LNCaP clone FGC (cell line): ENCODE results near the gene FMC1.

Experiments used
- DNase-seq: peaks from one replicate; pipeline ENCODE4 v3.0.0-alpha.2; 2011; ENCODE audit warnings: low read depth
- H3K4me3 ChIP-seq: 2 replicates; pipeline ENCODE4 v1.5.1; 2011; ENCODE audit warnings: mild to moderate bottlenecking, low read depth, low read length, control low read depth
- TF ChIP-seq, protein P1 (sequence below): IDR thresholded peaks from 2 replicates; pipeline ENCODE4 v1.5.1; 2012; ENCODE audit warnings: mild to moderate bottlenecking; ENCODE audit not compliant: control insufficient read depth, insufficient read depth; ENCODE audit errors: extremely low read depth

FMC1 gene, protein sequence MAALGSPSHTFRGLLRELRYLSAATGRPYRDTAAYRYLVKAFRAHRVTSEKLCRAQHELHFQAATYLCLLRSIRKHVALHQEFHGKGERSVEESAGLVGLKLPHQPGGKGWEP

GRCh38 chr7:139341058-139341775 lies at the start of gene FMC1:
FMC1 (plus strand) TSS chr7:139341337; CDS start chr7:139341385, 48 bp downstream.
- TF ChIP-seq, protein P1, sequence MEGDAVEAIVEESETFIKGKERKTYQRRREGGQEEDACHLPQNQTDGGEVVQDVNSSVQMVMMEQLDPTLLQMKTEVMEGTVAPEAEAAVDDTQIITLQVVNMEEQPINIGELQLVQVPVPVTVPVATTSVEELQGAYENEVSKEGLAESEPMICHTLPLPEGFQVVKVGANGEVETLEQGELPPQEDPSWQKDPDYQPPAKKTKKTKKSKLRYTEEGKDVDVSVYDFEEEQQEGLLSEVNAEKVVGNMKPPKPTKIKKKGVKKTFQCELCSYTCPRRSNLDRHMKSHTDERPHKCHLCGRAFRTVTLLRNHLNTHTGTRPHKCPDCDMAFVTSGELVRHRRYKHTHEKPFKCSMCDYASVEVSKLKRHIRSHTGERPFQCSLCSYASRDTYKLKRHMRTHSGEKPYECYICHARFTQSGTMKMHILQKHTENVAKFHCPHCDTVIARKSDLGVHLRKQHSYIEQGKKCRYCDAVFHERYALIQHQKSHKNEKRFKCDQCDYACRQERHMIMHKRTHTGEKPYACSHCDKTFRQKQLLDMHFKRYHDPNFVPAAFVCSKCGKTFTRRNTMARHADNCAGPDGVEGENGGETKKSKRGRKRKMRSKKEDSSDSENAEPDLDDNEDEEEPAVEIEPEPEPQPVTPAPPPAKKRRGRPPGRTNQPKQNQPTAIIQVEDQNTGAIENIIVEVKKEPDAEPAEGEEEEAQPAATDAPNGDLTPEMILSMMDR: peak; percentile 31; the same call in 1 of the 2 replicates
- peak; percentile 88 for DNase-seq
- peak within 1 kb of the TSS; percentile 62 for H3K4me3 ChIP-seq

- TF ChIP-seq, protein P1: no peak
- H3K4me3 ChIP-seq: no peak overlapping the region
- DNase-seq: no peak
These were observed 48.3 kb upstream of the FMC1 start for GRCh38 chr7:139292821-139293220.

- TF ChIP-seq, protein P1: no peak
- DNase-seq: no peak
- no peak overlapping the region for H3K4me3 ChIP-seq
These were observed 47.6 kb upstream of the FMC1 start for GRCh38 chr7:139293534-139293933.

- no peak for DNase-seq
- no peak overlapping the region for H3K4me3 ChIP-seq
- TF ChIP-seq, protein P1: no peak
These were observed 46.9 kb upstream of the FMC1 start for GRCh38 chr7:139294241-139294640.

- TF ChIP-seq, protein P1: no peak
- no peak overlapping the region for H3K4me3 ChIP-seq
- DNase-seq: no peak
These were observed 46.1 kb upstream of the FMC1 start for GRCh38 chr7:139294951-139295575.

DNA sequence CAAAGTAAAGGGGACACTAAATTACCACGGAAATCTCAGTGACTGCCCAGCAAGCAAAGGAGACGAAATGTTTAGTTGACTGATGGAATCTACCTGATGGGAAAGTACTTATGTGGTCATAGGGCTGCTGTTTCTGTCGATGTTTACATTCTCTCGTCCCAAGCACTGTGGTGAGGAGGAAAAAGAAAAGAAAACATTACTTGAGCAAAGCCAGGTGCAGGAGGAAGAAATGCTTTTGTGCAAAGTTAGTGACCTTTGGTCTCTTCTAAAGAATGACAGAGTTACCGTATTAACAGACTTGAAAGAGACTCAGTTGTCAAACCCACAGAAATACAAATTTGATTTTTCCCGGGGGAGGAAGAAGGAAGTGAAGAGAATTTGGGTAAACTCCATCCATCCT lies 43.3 kb upstream of the FMC1 start:
- TF ChIP-seq, protein P1: no peak
- no peak overlapping the region for H3K4me3 ChIP-seq
- DNase-seq: no peak

GRCh38 chr7:139299296-139299695 lies 41.8 kb upstream of the FMC1 start:
- H3K4me3 ChIP-seq: no peak overlapping the region
- TF ChIP-seq, protein P1: no peak
- no peak for DNase-seq
